CD4-positive, CD25-positive, alpha-beta regulatory T cell (primary cell): ENCODE results near the gene BAG5. TPM values are rescaled to one million over a fixed set of nuclear protein-coding genes. Genes with fewer than 3 reads are reported as not detected.

Experiments used
- ATAC-seq, 2 donors: fragments of 150-1000 bp; cut with Tn5 transposase; one replicate each; pipeline ENCODE4 v1.10.0; 2021; ENCODE audit warnings: low read depth in 2 of 2, moderate number of reproducible peaks in 2 of 2, moderate library complexity in 1 of 2
- DNase-seq, 3 donors: peaks; one replicate each; pipeline versions ENCODE4 v3.0.0 to v3.0.0-alpha.2; 2012 to 2022; ENCODE audit warnings: mixed read lengths in 1 of 3
- H3K27ac ChIP-seq: one replicate; pipeline ENCODE4 v1.7.0; 2013; ENCODE audit warnings: mild to moderate bottlenecking, low read length; ENCODE audit not compliant: insufficient read depth, poor library complexity, severe bottlenecking
- H3K27me3 ChIP-seq: one replicate; pipeline ENCODE4 v1.7.0; 2013; ENCODE audit warnings: low read length; ENCODE audit not compliant: control insufficient read depth, insufficient read depth
- H3K36me3 ChIP-seq: one replicate; pipeline ENCODE4 v1.7.0; 2013; ENCODE audit warnings: mild to moderate bottlenecking, low read length, moderate library complexity; ENCODE audit not compliant: control insufficient read depth, insufficient read depth
- H3K4me1 ChIP-seq: 2 replicates; pipeline ENCODE4 v1.7.0; 2013; ENCODE audit warnings: mild to moderate bottlenecking, low read length; ENCODE audit not compliant: insufficient read depth, control insufficient read depth, poor library complexity, severe bottlenecking
- H3K4me3 ChIP-seq: one replicate; pipeline ENCODE4 v1.7.0; 2013; ENCODE audit warnings: low read depth, mild to moderate bottlenecking, low read length, moderate library complexity
- H3K9me3 ChIP-seq, 2 experiments: 1 replicate in 1 of 2; 2 replicates in 1 of 2; pipeline ENCODE4 v1.7.0; 2013; ENCODE audit warnings: low read length in 2 of 2, mild to moderate bottlenecking in 1 of 2, moderate library complexity in 1 of 2; ENCODE audit not compliant: control insufficient read depth in 2 of 2
- H3K27ac Mint-ChIP-seq, 3 donors: one replicate each; pipeline ENCODE4 v1.8.0; 2020 to 2022; ENCODE audit warnings: mild to moderate bottlenecking in 3 of 3, mixed read lengths in 3 of 3, moderate library complexity in 2 of 3
- H3K27me3 Mint-ChIP-seq: one replicate; pipeline ENCODE4 v1.8.0; 2022; ENCODE audit warnings: mild to moderate bottlenecking, mixed read lengths
- H3K36me3 Mint-ChIP-seq: one replicate; pipeline ENCODE4 v1.8.0; 2020; ENCODE audit warnings: mixed read lengths
- H3K4me1 Mint-ChIP-seq, 4 donors: one replicate each; pipeline ENCODE4 v1.8.0; 2020 to 2022; ENCODE audit warnings: mixed read lengths in 4 of 4, mild to moderate bottlenecking in 1 of 4
- H3K4me3 Mint-ChIP-seq, 4 donors: one replicate each; pipeline ENCODE4 v1.8.0; 2020 to 2022; ENCODE audit warnings: mild to moderate bottlenecking in 4 of 4, mixed read lengths in 4 of 4, moderate library complexity in 3 of 4
- H3K9me3 Mint-ChIP-seq, 7 donors: one replicate each; pipeline ENCODE4 v1.8.0; 2020 to 2022; ENCODE audit warnings: mixed read lengths in 7 of 7, mild to moderate bottlenecking in 3 of 7, moderate library complexity in 2 of 7
- polyA plus RNA-seq, 4 donors: library from polyadenylated mRNA; unstranded; fragments of 300-500 nt; fragmentation: Illumina TruSeq; gene quantifications; one replicate each; pipeline ENCODE4 v1.2.3, GENCODE V29; 2021
- total RNA-seq: library from RNA; stranded (reverse); gene quantifications from one replicate; pipeline ENCODE4 v1.2.3, GENCODE V29; 2022

BAG5 gene
- total and polyA plus RNA-seq, 5 donors from 2014 or later: 31.8 to 42.4 (median 38.8) TPM

DNA sequence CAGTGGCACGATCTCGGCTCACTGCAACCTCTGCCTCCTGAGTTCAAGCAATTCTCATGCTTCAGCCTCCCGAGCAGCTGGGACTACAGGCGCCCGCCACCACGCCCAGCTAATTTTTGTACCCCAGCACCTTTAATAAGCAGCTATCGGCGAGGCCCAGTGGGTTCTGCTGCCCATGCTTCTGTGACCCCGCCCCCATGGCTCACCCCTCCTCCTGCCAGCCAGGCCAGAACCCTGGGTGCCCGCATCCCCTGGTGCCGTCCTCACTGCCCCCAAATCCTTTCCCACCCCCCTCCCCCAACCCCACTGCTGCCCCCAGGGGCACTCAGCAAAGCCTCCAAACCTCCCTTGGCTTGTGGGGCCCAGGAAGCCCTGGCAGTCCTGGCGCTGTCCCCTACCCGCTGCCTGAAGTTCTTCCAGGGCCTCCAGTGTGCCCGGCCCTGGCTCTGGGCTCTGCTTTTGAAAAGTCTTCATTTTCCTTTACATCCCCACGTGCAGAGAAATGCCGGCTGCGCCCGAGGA is 14.5 kb downstream of the BAG5 start:
- Mint-ChIP-seq H3K27me3 (no peaks in the 10 kb centered on the region), H3K4me1 (peaks cover 0 to 6% (median 1%) of the 10 kb centered on the region in 4 donors), H3K4me3 (peak overlapping the region in 1 of 4 donors; percentile 58), H3K9me3 (no peaks in the 10 kb centered on the region), H3K36me3 (peaks cover 3% of the 10 kb centered on the region), H3K27ac (no peak overlapping the region)
- Histone ChIP-seq H3K27me3 (no peaks in the 10 kb centered on the region), H3K36me3 (no peaks in the 10 kb centered on the region), H3K9me3 (no peaks in the 10 kb centered on the region), H3K4me1 (no peaks in the 10 kb centered on the region), H3K4me3 (no peak overlapping the region), H3K27ac (no peak overlapping the region)
- ATAC-seq (no peak), DNase-seq (no peak)

DNA sequence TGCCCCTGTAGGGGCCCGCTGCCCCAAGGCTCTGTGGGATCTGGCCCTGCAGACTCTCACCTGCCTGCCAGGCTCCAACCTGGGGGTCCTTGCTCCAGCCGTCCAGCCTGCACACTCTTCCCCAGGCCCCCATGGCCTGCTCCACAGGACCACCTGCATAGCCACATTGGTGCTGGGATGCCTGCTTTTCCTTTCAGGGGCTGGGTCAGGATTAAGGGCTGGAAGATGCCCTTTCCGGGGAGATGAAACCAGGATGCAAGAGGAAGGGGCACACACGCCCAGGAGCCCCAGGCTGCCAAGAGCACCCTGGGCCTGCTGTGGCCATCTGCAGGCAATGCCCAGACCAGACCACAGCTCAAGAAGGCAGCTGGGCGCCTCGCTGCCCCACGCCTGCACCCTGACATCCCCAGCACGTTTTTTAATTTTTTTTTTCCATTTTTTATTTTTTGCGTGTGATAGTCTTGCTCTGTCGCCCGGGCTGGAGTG is 15.0 kb downstream of the BAG5 start:
- no peak overlapping the region for H3K27ac Mint-ChIP-seq
- peak overlapping the region in 1 of 4 donors; percentile 58 for H3K4me3 Mint-ChIP-seq
- peaks cover 0 to 6% (median 1%) of the 10 kb centered on the region in 4 donors for H3K4me1 Mint-ChIP-seq
- no peaks in the 10 kb centered on the region for H3K36me3 ChIP-seq
- H3K4me3 ChIP-seq: no peak overlapping the region
- no peaks in the 10 kb centered on the region for H3K4me1 ChIP-seq
- H3K9me3 ChIP-seq: no peaks in the 10 kb centered on the region
- H3K27me3 Mint-ChIP-seq: no peaks in the 10 kb centered on the region
- no peaks in the 10 kb centered on the region for H3K36me3 Mint-ChIP-seq
- no peaks in the 10 kb centered on the region for H3K9me3 Mint-ChIP-seq
- DNase-seq: no peak
- H3K27ac ChIP-seq: no peak overlapping the region
- no peaks in the 10 kb centered on the region for H3K27me3 ChIP-seq
- no peak for ATAC-seq

DNA sequence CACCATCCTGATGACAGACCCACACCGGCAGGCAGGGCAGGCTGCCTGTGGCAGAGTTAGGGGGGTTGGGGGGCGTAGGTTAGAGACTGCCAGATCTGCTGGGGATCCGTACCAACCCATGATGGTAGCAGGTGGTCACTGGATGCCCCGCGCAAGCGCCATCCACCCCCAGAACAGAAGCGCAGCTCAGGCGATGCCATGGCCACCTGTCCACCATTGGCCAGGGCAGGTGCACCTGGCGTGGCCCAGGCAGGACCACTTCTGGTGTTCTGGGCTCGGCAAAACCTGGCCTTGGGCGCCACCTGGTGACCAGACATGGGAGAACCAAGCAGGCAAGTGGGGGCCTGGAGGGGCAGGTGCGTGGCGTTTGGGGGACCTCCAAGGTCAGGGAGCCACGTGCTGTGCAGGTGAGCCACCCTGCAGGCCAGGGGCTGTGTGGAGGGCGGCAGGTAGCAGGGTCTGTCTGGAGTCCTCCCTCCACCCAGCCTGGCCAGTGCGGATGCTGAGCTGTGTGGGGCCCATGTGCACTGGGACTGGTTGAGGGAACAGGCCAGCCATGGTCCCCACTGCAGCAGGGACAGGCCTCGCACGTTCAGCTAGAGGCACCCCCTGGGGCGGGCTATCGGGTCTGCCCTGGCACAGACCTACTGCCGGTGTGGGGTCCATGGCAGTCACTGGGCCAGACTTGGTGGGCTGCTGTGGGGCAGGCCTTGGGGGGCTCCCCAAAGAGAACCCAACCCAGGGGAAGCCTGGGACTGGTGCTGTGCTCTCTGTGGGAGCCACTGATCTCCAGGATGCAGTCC is 15.6 kb downstream of the BAG5 start:
- Mint-ChIP-seq H3K36me3 (no peaks in the 10 kb centered on the region), H3K4me3 (no peak overlapping the region), H3K27ac (no peak overlapping the region), H3K27me3 (no peaks in the 10 kb centered on the region), H3K4me1 (peaks cover 0 to 6% (median 1%) of the 10 kb centered on the region in 4 donors), H3K9me3 (no peaks in the 10 kb centered on the region)
- no peaks in the 10 kb centered on the region for H3K36me3 ChIP-seq
- no peak overlapping the region for H3K4me3 ChIP-seq
- peak; percentile 62 to 73 (median 68) for DNase-seq
- no peak overlapping the region for H3K27ac ChIP-seq
- H3K4me1 ChIP-seq: no peaks in the 10 kb centered on the region
- no peaks in the 10 kb centered on the region for H3K9me3 ChIP-seq
- no peaks in the 10 kb centered on the region for H3K27me3 ChIP-seq
- peak; percentile 63 to 69 for ATAC-seq

DNA sequence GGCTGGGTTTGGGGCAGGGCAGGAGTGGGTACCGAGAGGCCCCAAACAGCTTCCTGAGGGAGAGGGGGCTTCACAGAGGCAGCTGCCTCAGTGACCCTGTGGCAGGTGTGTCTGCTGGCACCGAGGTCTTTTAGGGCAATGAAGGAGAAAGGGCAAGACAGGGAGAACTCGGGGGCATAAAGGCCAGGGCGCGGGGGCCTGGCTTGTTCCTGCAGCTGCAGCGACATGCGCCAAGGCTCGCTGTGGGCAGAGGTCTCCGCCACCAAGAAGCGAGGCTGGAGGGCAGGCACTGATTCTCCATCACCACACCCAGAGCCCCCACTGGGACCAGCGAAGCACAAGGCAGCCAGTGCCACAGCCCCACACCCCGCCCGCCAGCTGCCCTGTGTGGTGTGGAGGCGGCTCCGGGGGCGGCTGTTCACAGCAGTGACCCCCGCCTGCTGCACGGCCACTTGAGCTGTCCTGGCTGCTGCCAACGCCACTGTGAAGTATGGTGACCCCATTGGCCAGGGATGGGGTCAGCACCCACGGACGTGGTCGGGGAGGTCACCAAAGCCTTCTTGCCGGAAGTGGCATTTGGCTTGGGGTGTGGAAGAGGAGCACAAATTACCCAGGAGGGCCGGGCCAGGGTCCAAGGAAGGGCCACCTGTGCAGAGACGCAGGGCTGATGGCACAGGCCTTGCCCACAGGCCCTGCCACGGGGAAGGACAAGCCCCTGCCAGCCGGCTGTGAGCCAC is 16.4 kb downstream of the BAG5 start:
- Histone ChIP-seq H3K27me3 (no peaks in the 10 kb centered on the region), H3K4me3 (no peak overlapping the region), H3K9me3 (no peaks in the 10 kb centered on the region), H3K36me3 (no peaks in the 10 kb centered on the region), H3K4me1 (no peaks in the 10 kb centered on the region), H3K27ac (no peak overlapping the region)
- Mint-ChIP-seq H3K4me1 (peaks cover 0 to 2% (median 0%) of the 10 kb centered on the region in 4 donors), H3K27me3 (no peaks in the 10 kb centered on the region), H3K4me3 (no peak overlapping the region), H3K9me3 (no peaks in the 10 kb centered on the region), H3K27ac (no peak overlapping the region), H3K36me3 (no peaks in the 10 kb centered on the region)
- no peak for DNase-seq
- ATAC-seq: no peak

DNA sequence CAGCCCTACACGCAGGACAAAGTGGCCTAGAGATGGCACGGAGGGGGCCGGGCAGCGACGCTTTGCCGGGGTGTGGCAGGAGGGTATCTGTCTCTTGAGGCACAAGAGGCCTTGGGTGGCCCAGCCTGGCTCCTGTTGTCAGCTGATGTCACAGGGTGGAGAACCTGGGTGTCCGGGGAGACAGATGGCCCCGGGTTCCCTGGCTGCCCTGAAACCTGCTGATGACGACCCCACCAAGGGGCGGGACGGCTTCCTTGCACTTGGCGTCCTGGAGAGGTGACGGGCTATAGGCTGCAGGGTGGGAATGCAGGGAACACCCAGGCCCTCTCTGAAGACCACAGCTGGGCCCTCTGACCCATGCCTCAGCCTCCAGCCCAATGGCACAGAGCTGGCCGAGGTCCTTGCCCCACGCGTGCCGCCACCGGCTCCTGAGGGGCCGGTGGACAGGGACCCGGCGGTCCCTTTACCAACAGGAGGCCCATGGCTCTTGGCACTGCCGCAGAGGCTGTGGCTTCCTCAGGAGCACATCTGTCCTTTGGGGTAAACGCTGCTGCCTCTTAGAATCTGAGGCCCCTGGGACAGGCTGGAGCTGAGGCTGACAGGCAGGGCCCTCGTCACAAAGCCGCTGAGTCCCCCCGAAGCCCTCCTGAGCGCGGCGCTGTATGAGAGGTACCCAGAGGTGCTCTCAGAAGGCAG is 17.1 kb downstream of the BAG5 start:
- Histone ChIP-seq H3K36me3 (no peaks in the 10 kb centered on the region), H3K4me3 (no peak overlapping the region), H3K9me3 (no peaks in the 10 kb centered on the region), H3K4me1 (no peaks in the 10 kb centered on the region), H3K27me3 (no peaks in the 10 kb centered on the region), H3K27ac (no peak overlapping the region)
- Mint-ChIP-seq H3K27me3 (no peaks in the 10 kb centered on the region), H3K27ac (peak overlapping the region in 1 of 3 donors; percentile 56), H3K4me3 (no peak overlapping the region), H3K4me1 (peaks cover 0 to 2% (median 0%) of the 10 kb centered on the region in 4 donors), H3K36me3 (no peaks in the 10 kb centered on the region), H3K9me3 (no peaks in the 10 kb centered on the region)
- no peak for ATAC-seq
- no peak for DNase-seq

DNA sequence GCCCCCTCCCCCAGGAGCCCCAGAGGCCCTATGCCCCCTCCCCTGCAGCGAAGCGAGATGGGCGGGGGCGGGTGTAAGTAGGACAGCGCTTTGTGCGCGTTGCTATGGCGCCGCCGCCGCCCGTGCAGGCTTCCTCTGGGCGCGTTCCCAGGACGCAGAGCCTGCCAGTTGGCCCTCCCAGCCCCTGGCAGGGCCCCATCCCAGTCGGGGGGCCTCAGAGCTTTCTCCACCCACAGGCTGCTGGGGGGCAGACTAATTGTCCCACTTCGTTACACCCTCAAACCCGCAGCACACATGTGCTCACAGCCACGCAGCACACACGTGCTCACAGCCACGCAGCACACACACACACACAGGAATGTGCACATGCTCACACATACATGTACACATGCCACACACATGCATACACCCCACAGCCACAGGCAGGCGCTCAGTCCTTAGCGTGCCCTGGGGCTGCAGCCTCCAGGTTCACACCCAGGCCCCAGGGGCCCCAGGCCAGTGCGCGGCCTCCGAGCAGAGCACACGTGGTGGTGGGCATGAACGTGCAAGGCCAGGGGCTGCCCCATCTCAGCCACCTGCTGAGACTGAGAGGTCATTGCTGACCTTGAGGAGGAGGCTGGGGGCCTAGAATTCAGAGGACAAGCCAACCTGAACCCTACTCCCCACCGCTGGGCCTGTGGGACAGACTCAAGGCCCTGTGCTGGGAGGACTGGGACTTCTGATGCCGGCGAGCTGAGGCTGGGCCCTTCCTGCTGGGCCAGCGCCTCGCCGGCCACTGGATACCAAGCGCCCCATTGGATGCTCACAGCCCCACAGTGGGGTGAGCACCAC is 17.9 kb downstream of the BAG5 start:
- ATAC-seq: no peak
- H3K36me3 Mint-ChIP-seq: no peaks in the 10 kb centered on the region
- no peaks in the 10 kb centered on the region for H3K27me3 Mint-ChIP-seq

More for the DNA sequence above, 17.9 kb downstream of the BAG5 start:
- Mint-ChIP-seq H3K4me3 (peak overlapping the region in 1 of 4 donors; percentile 52), H3K27ac (no peak overlapping the region), H3K4me1 (peaks cover 0 to 2% (median 0%) of the 10 kb centered on the region in 4 donors), H3K9me3 (no peaks in the 10 kb centered on the region)
- no peak for DNase-seq
- no peaks in the 10 kb centered on the region for H3K36me3 ChIP-seq
- no peak overlapping the region for H3K4me3 ChIP-seq
- H3K27ac ChIP-seq: no peak overlapping the region
- H3K27me3 ChIP-seq: no peaks in the 10 kb centered on the region
- H3K9me3 ChIP-seq: no peaks in the 10 kb centered on the region
- no peaks in the 10 kb centered on the region for H3K4me1 ChIP-seq
